GM23338 (cell line): ENCODE data around the gene BRICD5. TPM values are rescaled to one million over a fixed set of nuclear protein-coding genes. Genes with fewer than 3 reads are reported as not detected.

ENCODE experiments used
- ATAC-seq: fragments of 200-7000 bp; cut with Tn5 transposase; 3 replicates; pipeline ENCODE4 v1.9.1; 2020
- DNase-seq: peaks from one replicate; pipeline ENCODE4 v3.0.0-alpha.2; 2015; ENCODE audit warnings: low spot score
- H2AFZ ChIP-seq: fragments of 200-600 bp; sonication (generic); 2 replicates; pipeline ENCODE4 v1.8.0; 2016; ENCODE audit warnings: antibody characterized with exemption, mild to moderate bottlenecking, moderate library complexity
- H3F3A ChIP-seq: fragments of 200-600 bp; sonication (generic); replicated peaks from 2 replicates; pipeline ENCODE4 v1.8.0; 2017; ENCODE audit warnings: antibody characterized with exemption, mixed run types, low read depth
- H3K27ac ChIP-seq: fragments of 200-600 bp; sonication (generic); 2 replicates; pipeline ENCODE4 v1.6.1; 2016; ENCODE audit warnings: low read depth
- H3K27me3 ChIP-seq: fragments of 200-600 bp; sonication (generic); 2 replicates; pipeline ENCODE4 v1.8.0; 2016; ENCODE audit warnings: mild to moderate bottlenecking, mixed run types, moderate library complexity; ENCODE audit not compliant: insufficient read depth
- H3K36me3 ChIP-seq: fragments of 200-600 bp; sonication (generic); 2 replicates; pipeline ENCODE4 v1.8.0; 2016; ENCODE audit warnings: mild to moderate bottlenecking; ENCODE audit not compliant: insufficient read depth
- H3K4me1 ChIP-seq: fragments of 200-600 bp; sonication (generic); 2 replicates; pipeline ENCODE4 v1.8.0; 2016; ENCODE audit warnings: mild to moderate bottlenecking, moderate library complexity; ENCODE audit not compliant: insufficient read depth
- H3K4me2 ChIP-seq: fragments of 200-600 bp; sonication (generic); 2 replicates; pipeline ENCODE4 v1.7.1; 2017; ENCODE audit warnings: mixed run types
- H3K4me3 ChIP-seq: fragments of 200-600 bp; sonication (generic); 2 replicates; pipeline ENCODE4 v1.6.1; 2016; ENCODE audit warnings: mixed run types
- H3K79me2 ChIP-seq: fragments of 200-600 bp; sonication (generic); replicated peaks from 2 replicates; pipeline ENCODE4 v1.8.0; 2017; ENCODE audit warnings: mild to moderate bottlenecking; ENCODE audit not compliant: insufficient read depth
- H3K9me2 ChIP-seq: fragments of 200-600 bp; sonication (generic); 2 replicates; pipeline ENCODE4 v1.8.0; 2017; ENCODE audit not compliant: insufficient read depth
- H4K20me1 ChIP-seq: fragments of 200-600 bp; sonication (generic); replicated peaks from 2 replicates; pipeline ENCODE4 v1.8.0; 2017; ENCODE audit warnings: mild to moderate bottlenecking; ENCODE audit not compliant: insufficient read depth
- H3K27ac Mint-ChIP-seq: 2 replicates; pipeline ENCODE4 v1.8.0; 2020; ENCODE audit warnings: inconsistent platforms, mild to moderate bottlenecking, moderate library complexity, mixed read lengths
- H3K27me3 Mint-ChIP-seq: 3 replicates; pipeline ENCODE4 v1.8.0; 2022; ENCODE audit warnings: low read depth, mild to moderate bottlenecking, moderate library complexity, mixed read lengths, inconsistent platforms; ENCODE audit not compliant: insufficient read depth, poor library complexity
- H3K36me3 Mint-ChIP-seq: 3 replicates; pipeline ENCODE4 v1.8.0; 2021; ENCODE audit warnings: low read depth, mild to moderate bottlenecking, inconsistent platforms, moderate library complexity, mixed read lengths
- H3K4me1 Mint-ChIP-seq: 3 replicates; pipeline ENCODE4 v1.8.0; 2020; ENCODE audit warnings: mild to moderate bottlenecking, inconsistent platforms, mixed read lengths
- H3K4me3 Mint-ChIP-seq: 3 replicates; pipeline ENCODE4 v1.8.0; 2021; ENCODE audit warnings: moderate library complexity, mild to moderate bottlenecking, inconsistent platforms, mixed read lengths
- H3K9me3 Mint-ChIP-seq: 3 replicates; pipeline ENCODE4 v1.8.0; 2020; ENCODE audit warnings: moderate library complexity, mild to moderate bottlenecking, inconsistent platforms, mixed read lengths
- CREB1 ChIP-seq: fragments of 250-450 bp; sonication (Bioruptor Pico); IDR thresholded peaks from 2 replicates; pipeline ENCODE4 v1.5.0; 2020; ENCODE audit warnings: low read depth, mild to moderate bottlenecking, moderate library complexity
- CTCF ChIP-seq, 2 experiments: fragments of 200-600 bp in 1 of 2; sonication (generic) in 1 of 2; conservative IDR thresholded peaks; 2 replicates each; pipeline versions ENCODE4 v1.5.1 to v1.6.1; 2016 to 2017; ENCODE audit warnings: antibody characterized with exemption in 2 of 2, low read depth in 2 of 2, mild to moderate bottlenecking in 2 of 2, moderate library complexity in 1 of 2
- ETS1 ChIP-seq: IDR thresholded peaks from 2 replicates; pipeline ENCODE4 v1.6.1; 2016; ENCODE audit warnings: antibody characterized with exemption
- EZH2 ChIP-seq: fragments of 200-600 bp; sonication (generic); IDR thresholded peaks from one replicate; pipeline ENCODE4 v1.8.0; 2017; ENCODE audit warnings: antibody characterized with exemption, mild to moderate bottlenecking, low read depth; ENCODE audit not compliant: unreplicated experiment
- EZH2phosphoT487 ChIP-seq: fragments of 200-600 bp; sonication (generic); IDR thresholded peaks from one replicate; pipeline ENCODE4 v1.8.1; 2018; ENCODE audit warnings: antibody characterized with exemption; ENCODE audit not compliant: unreplicated experiment
- JUNB ChIP-seq: IDR thresholded peaks from one replicate; pipeline ENCODE4 v1.6.1; 2016; ENCODE audit warnings: antibody characterized with exemption; ENCODE audit not compliant: unreplicated experiment
- NANOG ChIP-seq: IDR thresholded peaks from 2 replicates; pipeline ENCODE4 v1.6.1; 2016; ENCODE audit warnings: antibody characterized with exemption, borderline replicate concordance
- POLR2AphosphoS5 ChIP-seq: IDR thresholded peaks from 2 replicates; pipeline ENCODE4 v1.6.1; 2016; ENCODE audit warnings: antibody characterized with exemption, low read depth
- REST ChIP-seq: IDR thresholded peaks from one replicate; pipeline ENCODE4 v1.6.1; 2018; ENCODE audit warnings: antibody characterized with exemption; ENCODE audit not compliant: unreplicated experiment
- STAT1 ChIP-seq: IDR thresholded peaks from one replicate; pipeline ENCODE4 v1.6.1; 2016; ENCODE audit warnings: antibody characterized with exemption; ENCODE audit not compliant: unreplicated experiment
- ZNF114 ChIP-seq: fragments of 250-450 bp; sonication (Bioruptor Pico); IDR thresholded peaks from 2 replicates; pipeline ENCODE4 v1.5.0; 2020; ENCODE audit warnings: mild to moderate bottlenecking, moderate library complexity
- ZNF331 ChIP-seq: fragments of 250-450 bp; sonication (Bioruptor Pico); IDR thresholded peaks from 2 replicates; pipeline ENCODE4 v1.5.0; 2020; ENCODE audit warnings: low read depth, mild to moderate bottlenecking, moderate library complexity
- ZNF462 ChIP-seq: fragments of 250-450 bp; sonication (Bioruptor Pico); IDR thresholded peaks from 2 replicates; pipeline ENCODE4 v1.5.0; 2020; ENCODE audit warnings: mild to moderate bottlenecking, moderate library complexity
- polyA plus RNA-seq: library from polyadenylated mRNA; unstranded; fragments of >200 nt; fragmentation: Nextera tagmentation; extraction: Ambion mirVana; gene quantifications from 2 replicates; pipeline ENCODE4 v1.2.1, GENCODE V29; 2016
- total RNA-seq: library from RNA; depleted of rRNA; stranded (reverse); fragments of >200 nt; shearing (Covaris generic); gene quantifications from 2 replicates; pipeline ENCODE4 v1.2.3, GENCODE V29; 2014

BRICD5 gene
- total and polyA plus RNA-seq, 2 experiments from 2014 or later, result 5.3 to 6.3 TPM

GRCh38 chr16:2179576-2179975 is 31.1 kb downstream of the BRICD5 start:
- ATAC-seq, result no peak

More at GRCh38 chr16:2179576-2179975, 31.1 kb downstream of the BRICD5 start:
- peaks cover 6% of the 10 kb centered on the region for H3K4me1 Mint-ChIP-seq
- 0 out of 2 replicates have a peak overlapping the region, but pooled peaks have one; percentile 30 for H3K4me3 ChIP-seq
- no peak overlapping the region for H3K27ac Mint-ChIP-seq
- no peak overlapping the region for H3K4me3 Mint-ChIP-seq
- no peaks in the 10 kb centered on the region for H3K4me1 ChIP-seq
- H4K20me1 ChIP-seq, result no peaks in the 10 kb centered on the region; the same call in 1 of the 2 replicates
- no peak overlapping the region for H3K27ac ChIP-seq
- no peak overlapping the region for H2AFZ ChIP-seq
- TF ChIP-seq ZNF331 (CRISPR knock-in tag) (no peak), EZH2 (no peak), STAT1 (no peak), ZNF114 (CRISPR knock-in tag) (no peak), NANOG (no peak), POLR2AphosphoS5 (no peak), JUNB (no peak), EZH2phosphoT487 (no peak), ETS1 (no peak), ZNF462 (no peak), CREB1 (CRISPR knock-in tag) (no peak), REST (no peak), CTCF (conservative IDR thresholded peaks at IDR 0.05; ENCODE audit: low read depth in 2 of 2) (no peak)
- no peak for DNase-seq
- H3F3A ChIP-seq, result 0 out of 2 replicates have a peak, but pooled peaks cover 19% of the 10 kb centered on the region
- H3K9me3 Mint-ChIP-seq, result no peaks in the 10 kb centered on the region
- no peaks in the 10 kb centered on the region for H3K9me2 ChIP-seq
- H3K79me2 ChIP-seq, result no peaks in the 10 kb centered on the region
- H3K36me3 Mint-ChIP-seq, result peaks cover 17% of the 10 kb centered on the region
- peaks cover 20% of the 10 kb centered on the region for H3K27me3 Mint-ChIP-seq
- no peaks in the 10 kb centered on the region for H3K27me3 ChIP-seq
- no peak overlapping the region for H3K4me2 ChIP-seq
- no peaks in the 10 kb centered on the region for H3K36me3 ChIP-seq
